Spleen (tissue), 11 donors: ENCODE results near the gene SNX24. TPM values are rescaled to one million over a fixed set of nuclear protein-coding genes. Genes with fewer than 3 reads are reported as not detected.
A peak's percentile ranks its signal among the peaks of the same experiment; 100 is the strongest.

Experiments used
- DNase-seq: peaks from one replicate; pipeline ENCODE4 v3.0.0-alpha.2; 2020
- H3K27ac ChIP-seq, 8 donors: fragments of 200-600 bp; sonication (generic) in 7 of 8; 1 replicate in 4 of 8; 2 replicates in 4 of 8; pipeline versions ENCODE4 v1.5.0 to v1.8.0; 2016 to 2021; ENCODE audit warnings: inconsistent platforms in 4 of 8, mild to moderate bottlenecking in 4 of 8, moderate library complexity in 1 of 8
- H3K27me3 ChIP-seq, 7 donors: fragments of 200-600 bp; sonication (generic) in 6 of 7; replicated peaks in 1 of 7; 1 replicate in 4 of 7; 2 replicates in 3 of 7; pipeline versions ENCODE4 v1.5.0 to v1.8.0; 2016 to 2021; ENCODE audit warnings: inconsistent platforms in 3 of 7, mild to moderate bottlenecking in 1 of 7
- H3K36me3 ChIP-seq, 6 donors: fragments of 200-600 bp; sonication (generic) in 5 of 6; 1 replicate in 4 of 6; 2 replicates in 2 of 6; pipeline versions ENCODE4 v1.5.0 to v1.8.0; 2016 to 2021; ENCODE audit warnings: inconsistent platforms in 2 of 6
- H3K4me1 ChIP-seq, 6 donors: fragments of 200-600 bp; sonication (generic) in 5 of 6; 1 replicate in 3 of 6; 2 replicates in 3 of 6; pipeline versions ENCODE4 v1.5.0 to v1.8.0; 2016 to 2021; ENCODE audit warnings: inconsistent platforms in 3 of 6
- H3K4me3 ChIP-seq, 8 donors: fragments of 200-600 bp; sonication (generic) in 7 of 8; 1 replicate in 4 of 8; 2 replicates in 4 of 8; pipeline versions ENCODE4 v1.5.0 to v1.8.0; 2016 to 2021; ENCODE audit warnings: inconsistent platforms in 4 of 8, mild to moderate bottlenecking in 4 of 8, moderate library complexity in 2 of 8
- H3K9me3 ChIP-seq, 8 donors: fragments of 200-600 bp; sonication (generic) in 7 of 8; 1 replicate in 4 of 8; 2 replicates in 4 of 8; pipeline versions ENCODE4 v1.5.0 to v1.8.0; 2016 to 2021; ENCODE audit warnings: inconsistent platforms in 4 of 8
- CTCF ChIP-seq, 11 experiments: fragments of 200-600 bp in 7 of 11; fragments of 450-650 bp in 4 of 11; sonication (generic) in 4 of 11; IDR thresholded peaks in 8 of 11; conservative IDR thresholded peaks in 3 of 11; 1 replicate in 7 of 11; 2 replicates in 4 of 11; pipeline versions ENCODE4 v1.4.0 to v1.8.0; 2016 to 2021; ENCODE audit warnings: antibody characterized with exemption in 11 of 11, inconsistent platforms in 4 of 11, mild to moderate bottlenecking in 1 of 11
- POLR2A ChIP-seq, 3 donors: fragments of 450-650 bp; IDR thresholded peaks; one replicate each; pipeline ENCODE4 v1.5.1; 2017; ENCODE audit warnings: antibody characterized with exemption in 3 of 3, mild to moderate bottlenecking in 1 of 3
- POLR2AphosphoS5 ChIP-seq, 3 donors: sonication (generic); formaldehyde crosslinking; IDR thresholded peaks; one replicate each; pipeline ENCODE4 v1.5.1; 2017; ENCODE audit warnings: antibody characterized with exemption in 3 of 3
- WGBS, 5 donors: extraction: QIAGEN DNeasy Blood & Tissue Kit in 3 of 5; methylation state at CpG; one replicate each; pipeline versions ENCODE4 v1.1.5 to v1.1.7; 2013 to 2018; 5-methylcytosine and 5-hydroxymethylcytosine counted together
- intact Hi-C: fragments of 100-400 bp; cut with DNase I; formaldehyde crosslinking; loops from one replicate; pipeline ENCODE4 v1.15.0; 2023; ENCODE audit warnings: low total_unique reads
- polyA plus RNA-seq, 3 donors: library from polyadenylated mRNA; stranded (reverse); fragments of 200-250 nt; gene quantifications; one replicate each; pipeline ENCODE4 v1.2.1, GENCODE V29; 2013
- total RNA-seq, 7 donors: library from RNA; depleted of rRNA in 3 of 7; stranded (reverse); fragments of >200 nt in 3 of 7; fragmentation: NEBNext Ultra II Directional in 4 of 7; extraction: Animal tissue kit (Norgen Biotek cat#: 25700) in 4 of 7; gene quantifications; one replicate each; pipeline versions ENCODE4 v1.1.0 to v1.2.1, GENCODE V29; 2016 to 2021
- donor health status: healthy with polysubstance abuse.
- donor health status: DM: no; HTN: no; CAD: no; lungs with moderate emphysema.
- donor health status: DM: no; HTN: no; CAD: no.
- donor health status: Bipolar disorder and iron deficiency.
- donor health status: healthy.
- donor health status: DM: no; HTN: no; CAD: no.
- donor health status: DM: yes; HTN: yes; CAD: no.

The SNX24 gene
- total and polyA plus RNA-seq, 10 donors: 5.2 to 17.4 (median 11.7) TPM

GRCh38 chr5:123028222-123028621, 182.8 kb downstream of the SNX24 start:
- Histone ChIP-seq H3K36me3 (peaks cover 0 to 8% (median 0%) of the 10 kb centered on the region in 6 donors), H3K27me3 (peaks cover 0 to 13% (median 0%) of the 10 kb centered on the region in 7 donors), H3K4me1 (no peaks in the 10 kb centered on the region), H3K27ac (no peak overlapping the region), H3K9me3 (no peaks in the 10 kb centered on the region), H3K4me3 (no peak overlapping the region)
- no peak for DNase-seq
- intact Hi-C loops: no loop called here
- TF ChIP-seq POLR2A (IDR thresholded peaks at IDR 0.05) (no peak), POLR2AphosphoS5 (IDR thresholded peaks at IDR 0.05) (peak in 1 of 3 donors; percentile 17)
- WGBS, 5 donors: 71 to 82% (median 79%) methylated on average over 9 of the region's 9 CpGs

- Histone ChIP-seq H3K4me3 (no peak overlapping the region), H3K27me3 (peaks cover 2 to 63% (median 23%) of the 10 kb centered on the region in 7 donors), H3K36me3 (no peaks in the 10 kb centered on the region), H3K9me3 (no peaks in the 10 kb centered on the region), H3K4me1 (peaks cover 5 to 28% (median 24%) of the 10 kb centered on the region in 6 donors), H3K27ac (no peak overlapping the region)
- intact Hi-C loops: no loop called here
- no peak for TF ChIP-seq CTCF (IDR thresholded peaks at IDR 0.05 in 8 of 11, conservative IDR thresholded peaks at IDR 0.05 in 3 of 11)
- TF ChIP-seq POLR2A (IDR thresholded peaks at IDR 0.05): no peak
- no peak for TF ChIP-seq POLR2AphosphoS5 (IDR thresholded peaks at IDR 0.05)
- DNase-seq: no peak
- 75 to 86% (median 82%) methylated on average over 6 of the region's 6 CpGs for WGBS, 5 donors
Measured at GRCh38 chr5:123033157-123033671, 187.8 kb downstream of the SNX24 start.

- TF ChIP-seq CTCF (IDR thresholded peaks at IDR 0.05 in 8 of 11, conservative IDR thresholded peaks at IDR 0.05 in 3 of 11): no peak
- no peak for TF ChIP-seq POLR2A (IDR thresholded peaks at IDR 0.05)
- no peak for TF ChIP-seq POLR2AphosphoS5 (IDR thresholded peaks at IDR 0.05)
- no peak for DNase-seq
- Histone ChIP-seq H3K36me3 (no peaks in the 10 kb centered on the region), H3K4me1 (peaks cover 5 to 28% (median 24%) of the 10 kb centered on the region in 6 donors), H3K9me3 (no peaks in the 10 kb centered on the region), H3K27ac (peak overlapping the region in 6 of 8 donors; percentile 76 to 85 (median 82)), H3K27me3 (peaks cover 2 to 78% (median 23%) of the 10 kb centered on the region in 7 donors), H3K4me3 (peak overlapping the region; percentile 60 to 86 (median 75))
- WGBS, 5 donors: 2% methylated on average over 17 to 27 of the region's 27 CpGs
- intact Hi-C loops: no loop called here
Measured at GRCh38 chr5:123035360-123035917, 190.0 kb downstream of the SNX24 start.

- H3K4me1 ChIP-seq: peaks cover 5 to 28% (median 24%) of the 10 kb centered on the region in 6 donors
- no peaks in the 10 kb centered on the region for H3K9me3 ChIP-seq
- peak overlapping the region; percentile 60 to 86 (median 75) for H3K4me3 ChIP-seq
- H3K36me3 ChIP-seq: no peaks in the 10 kb centered on the region
- H3K27me3 ChIP-seq: peaks cover 2 to 78% (median 23%) of the 10 kb centered on the region in 7 donors
- no peak for TF ChIP-seq POLR2AphosphoS5 (IDR thresholded peaks at IDR 0.05)
- TF ChIP-seq POLR2A (IDR thresholded peaks at IDR 0.05): no peak
- no peak for TF ChIP-seq CTCF (IDR thresholded peaks at IDR 0.05 in 8 of 11, conservative IDR thresholded peaks at IDR 0.05 in 3 of 11)
- peak; percentile 78 for DNase-seq
- WGBS, 5 donors: 0 to 1% (median 1%) methylated on average over 3 to 40 of the region's 40 CpGs; no CpG with 5 or more reads in 1 of the 5 donors
- intact Hi-C loops: no loop called here
- H3K27ac ChIP-seq: peak overlapping the region; percentile 57 to 85 (median 80)
Measured at GRCh38 chr5:123035918-123036390, 190.5 kb downstream of the SNX24 start.
